K562 (cell line): Measurements from ENCODE around the gene FADS1. TPM values are rescaled to one million over a fixed set of nuclear protein-coding genes. Genes with fewer than 3 reads are reported as not detected.

ENCODE experiments used
- ARHGAP35 ChIP-seq: fragments of 450-650 bp; IDR thresholded peaks from 2 replicates; pipeline ENCODE4 v1.6.1; 2018; ENCODE audit not compliant: partially characterized antibody
- ARID2 ChIP-seq: fragments of 450-650 bp; IDR thresholded peaks from 2 replicates; pipeline ENCODE4 v1.6.1; 2017; ENCODE audit warnings: antibody characterized with exemption, mild to moderate bottlenecking
- CBFA2T3 ChIP-seq: fragments of 450-650 bp; IDR thresholded peaks from 2 replicates; pipeline ENCODE4 v1.6.1; 2017
- CREBBP ChIP-seq: IDR thresholded peaks from one replicate; pipeline ENCODE4 v1.6.1; 2012; ENCODE audit warnings: low read depth, mild to moderate bottlenecking, control low read depth, inconsistent platforms, low read length
- EZH2 ChIP-seq: IDR thresholded peaks from 2 replicates; pipeline ENCODE4 v1.6.1; 2012; ENCODE audit warnings: low read depth, mild to moderate bottlenecking, inconsistent platforms, low read length, borderline replicate concordance
- GATAD2B ChIP-seq: fragments of 450-650 bp; IDR thresholded peaks from 2 replicates; pipeline ENCODE4 v1.6.1; 2017; ENCODE audit warnings: mild to moderate bottlenecking, borderline replicate concordance
- HNRNPLL ChIP-seq: fragments of 200-400 bp; formaldehyde crosslinking; IDR thresholded peaks from 2 replicates; pipeline ENCODE4 v1.6.1; 2017; ENCODE audit warnings: low read length, low read depth, mild to moderate bottlenecking; ENCODE audit not compliant: poor library complexity, severe bottlenecking
- IRF2 ChIP-seq: sonication (generic); formaldehyde crosslinking; IDR thresholded peaks from 2 replicates; pipeline ENCODE4 v1.8.1; 2022; ENCODE audit warnings: mild to moderate bottlenecking, missing genetic modification reagents
- MCM5 ChIP-seq: fragments of 450-650 bp; IDR thresholded peaks from 2 replicates; pipeline ENCODE4 v1.6.1; 2016; ENCODE audit warnings: low read depth
- MYC ChIP-seq, 2 experiments: fragments of 250-450 bp in 1 of 2; sonication (Bioruptor Pico) in 1 of 2; IDR thresholded peaks; 2 replicates each; pipeline versions ENCODE4 v1.5.1 to v1.6.1; 2012 to 2021; ENCODE audit warnings: low read depth in 2 of 2, borderline replicate concordance in 1 of 2, improper control_type of control experiment in 1 of 2, low read length in 1 of 2, mild to moderate bottlenecking in 1 of 2, moderate library complexity in 1 of 2
- NR3C1 ChIP-seq: sonication (generic); formaldehyde crosslinking; IDR thresholded peaks from 2 replicates; pipeline ENCODE4 v1.8.1; 2022; ENCODE audit warnings: missing genetic modification reagents
- PCBP1 ChIP-seq: fragments of 200-400 bp; formaldehyde crosslinking; IDR thresholded peaks from 2 replicates; pipeline ENCODE4 v1.6.1; 2018; ENCODE audit warnings: mild to moderate bottlenecking, low read depth, low read length; ENCODE audit not compliant: poor library complexity, severe bottlenecking
- RBFOX2 ChIP-seq: fragments of 200-400 bp; formaldehyde crosslinking; IDR thresholded peaks from 2 replicates; pipeline ENCODE4 v1.6.1; 2017; ENCODE audit warnings: low read depth, mild to moderate bottlenecking, low read length, moderate library complexity
- RFX7 ChIP-seq: fragments of 250-450 bp; sonication (Bioruptor Pico); IDR thresholded peaks from 2 replicates; pipeline ENCODE4 v1.5.1; 2021; ENCODE audit warnings: mild to moderate bottlenecking
- RNF2 ChIP-seq: sonication (generic); IDR thresholded peaks from 2 replicates; pipeline ENCODE4 v1.6.1; 2016
- SRF ChIP-seq, 2 experiments: fragments of 250-450, 450-650 bp in 1 of 2; sonication (Bioruptor Pico) in 1 of 2; sonication (generic) in 1 of 2; formaldehyde crosslinking; IDR thresholded peaks; 2 replicates each; pipeline versions ENCODE4 v1.5.0 to v1.5.1; 2020 to 2022; ENCODE audit warnings: mild to moderate bottlenecking in 1 of 2, missing genetic modification reagents in 1 of 2
- STAT5A ChIP-seq: IDR thresholded peaks from 2 replicates; pipeline ENCODE4 v1.6.1; 2012; ENCODE audit warnings: low read length, inconsistent platforms, borderline replicate concordance
- TAF15 ChIP-seq: fragments of 200-400 bp; formaldehyde crosslinking; IDR thresholded peaks from 2 replicates; pipeline ENCODE4 v1.6.1; 2017; ENCODE audit warnings: mild to moderate bottlenecking, low read depth, low read length, moderate library complexity
- TRIM24 ChIP-seq, 2 experiments: fragments of 450-650 bp; IDR thresholded peaks; 2 replicates each; pipeline ENCODE4 v1.6.1; 2016
- ZC3H11A ChIP-seq: IDR thresholded peaks from 2 replicates; pipeline ENCODE4 v1.6.1; 2012; ENCODE audit warnings: low read depth, low read length, improper control_type of control experiment
- ZNF12 ChIP-seq: sonication (generic); formaldehyde crosslinking; IDR thresholded peaks from 2 replicates; pipeline ENCODE4 v1.4.0; 2020; ENCODE audit warnings: mild to moderate bottlenecking, missing genetic modification reagents
- ZNF253 ChIP-seq: fragments of 250-450 bp; sonication (Bioruptor Pico); conservative IDR thresholded peaks from 2 replicates; pipeline ENCODE4 v1.6.1; 2021; ENCODE audit warnings: mild to moderate bottlenecking
- polyA plus RNA-seq, 8 experiments: library from polyadenylated mRNA; depleted of rRNA in 4 of 8; stranded (reverse) in 5 of 8; unstranded in 3 of 8; fragments of >200 nt; fragmentation: Nextera tagmentation in 2 of 8; fragmentation: Illumina TruSeq in 1 of 8; extraction: Ambion mirVana in 2 of 8; extraction: Trizol in 1 of 8; gene quantifications; 2 replicates each; pipeline versions ENCODE4 v1.2.1 to v1.2.3, GENCODE V29; 2011 to 2014; ENCODE audit warnings: inconsistent platforms in 1 of 8, missing spikeins in 1 of 8
- total RNA-seq, 7 experiments: library from RNA; depleted of rRNA in 6 of 7; stranded (reverse); fragments of >200 nt in 6 of 7; fragmentation: Illumina TruSeq in 2 of 7; extraction: Trizol in 2 of 7; gene quantifications; 2 replicates each; pipeline versions ENCODE4 v1.2.1 to v1.2.3, GENCODE V29; 2011 to 2021; ENCODE audit warnings: low replicate concordance in 1 of 7
- TF ChIP-seq, protein P1 (sequence below): fragments of 450-650 bp; formaldehyde crosslinking; IDR thresholded peaks from 2 replicates; pipeline ENCODE4 v1.4.0; 2022; ENCODE audit warnings: missing genetic modification characterization
- TF ChIP-seq, protein P2 (sequence below): sonication (generic); formaldehyde crosslinking; IDR thresholded peaks from 2 replicates; pipeline ENCODE4 v1.8.1; 2022; ENCODE audit warnings: missing genetic modification reagents
- TF ChIP-seq, protein P3 (sequence below): fragments of 250-450 bp; sonication (Bioruptor Pico); IDR thresholded peaks from 2 replicates; pipeline ENCODE4 v1.5.0; 2021
- TF ChIP-seq, protein P4 (sequence below), 2 experiments: fragments of 450-650 bp in 1 of 2; sonication (generic) in 1 of 2; formaldehyde crosslinking in 1 of 2; IDR thresholded peaks in 1 of 2; conservative IDR thresholded peaks in 1 of 2; 2 replicates each; pipeline versions ENCODE4 v1.6.1 to v1.8.1; 2016 to 2023; ENCODE audit warnings: mild to moderate bottlenecking in 2 of 2, moderate library complexity in 2 of 2, inconsistent platforms in 1 of 2, missing genetic modification reagents in 1 of 2

FADS1 gene
- total and polyA plus RNA-seq, 9 of the 15 experiments (the other 6 are each of a cell fraction or from before 2014, with no cell fraction given) = 110 to 864 (median 364) TPM

DNA sequence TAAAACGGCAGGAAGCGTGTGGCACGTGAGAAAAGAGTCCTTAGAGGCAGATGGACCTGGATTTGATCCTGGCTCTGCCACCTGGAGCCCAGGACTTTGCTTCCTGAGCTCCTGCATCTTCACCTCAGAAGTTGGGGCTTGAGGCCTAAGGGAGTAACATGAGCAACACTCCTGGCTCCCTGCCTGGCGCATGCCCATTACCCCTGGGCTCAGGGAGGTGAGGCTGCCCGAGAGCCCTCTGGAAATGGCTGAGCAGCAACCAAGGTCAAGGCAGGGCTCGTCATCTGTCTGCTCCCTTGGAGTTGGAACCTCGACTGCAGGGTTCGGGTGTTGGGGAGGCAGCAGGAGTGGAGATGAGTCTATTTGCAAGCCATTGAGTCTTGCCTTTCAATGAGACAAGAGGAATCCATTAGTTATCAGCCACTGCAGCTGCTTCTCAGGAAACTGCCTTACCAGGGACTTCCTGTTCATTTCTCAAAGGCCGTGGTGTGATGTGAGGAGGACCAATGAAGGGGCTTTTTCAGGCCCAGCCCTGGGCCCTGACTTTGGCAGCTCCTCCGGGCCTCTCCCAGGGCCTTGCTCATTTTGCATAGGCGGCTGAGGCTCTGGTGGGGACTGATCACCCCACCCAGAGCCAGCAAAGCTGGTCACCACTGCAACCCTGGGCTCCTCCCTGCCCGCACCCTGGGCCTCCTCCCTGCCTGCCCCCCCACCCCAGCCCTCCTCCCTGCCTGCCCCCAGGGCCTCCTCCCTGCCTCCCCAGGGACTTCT is 17.7 kb upstream of the FADS1 start (continued):
- TF ChIP-seq MCM5 (no peak), PCBP1 (no peak), RFX7 (CRISPR knock-in tag) (no peak), ZC3H11A (no peak), STAT5A (peak; percentile 63; the same call in 1 of the 2 replicates), MYC (IDR thresholded peaks at IDR 0.05; ENCODE audit: low read depth, low read length) (no peak), MYC (CRISPR knock-in tag; IDR thresholded peaks at IDR 0.05; ENCODE audit: borderline replicate concordance, low read depth) (peak; percentile 73; the same call in 1 of the 2 replicates), RBFOX2 (peak; percentile 79), NR3C1 (no peak), CREBBP (no peak), IRF2 (CRISPR knock-in tag) (no peak), TAF15 (no peak), ZNF253 (CRISPR knock-in tag) (no peak), ZNF12 (no peak), ARHGAP35 (no peak), CBFA2T3 (peak; percentile 89), GATAD2B (no peak), HNRNPLL (no peak), RNF2 (peak; percentile 92), ARID2 (no peak), TRIM24 (IDR thresholded peaks at IDR 0.05) (no peak; a peak in 1 of 4 replicates), EZH2 (no peak), SRF (CRISPR knock-in tag; IDR thresholded peaks at IDR 0.05) (peak in 1 of 2 experiments; percentile 86; a peak in 2 of 4 replicates)
- TF ChIP-seq, protein P1, sequence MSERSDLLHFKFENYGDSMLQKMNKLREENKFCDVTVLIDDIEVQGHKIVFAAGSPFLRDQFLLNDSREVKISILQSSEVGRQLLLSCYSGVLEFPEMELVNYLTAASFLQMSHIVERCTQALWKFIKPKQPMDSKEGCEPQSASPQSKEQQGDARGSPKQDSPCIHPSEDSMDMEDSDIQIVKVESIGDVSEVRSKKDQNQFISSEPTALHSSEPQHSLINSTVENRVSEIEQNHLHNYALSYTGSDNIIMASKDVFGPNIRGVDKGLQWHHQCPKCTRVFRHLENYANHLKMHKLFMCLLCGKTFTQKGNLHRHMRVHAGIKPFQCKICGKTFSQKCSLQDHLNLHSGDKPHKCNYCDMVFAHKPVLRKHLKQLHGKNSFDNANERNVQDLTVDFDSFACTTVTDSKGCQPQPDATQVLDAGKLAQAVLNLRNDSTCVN = no peak
- TF ChIP-seq, protein P2, sequence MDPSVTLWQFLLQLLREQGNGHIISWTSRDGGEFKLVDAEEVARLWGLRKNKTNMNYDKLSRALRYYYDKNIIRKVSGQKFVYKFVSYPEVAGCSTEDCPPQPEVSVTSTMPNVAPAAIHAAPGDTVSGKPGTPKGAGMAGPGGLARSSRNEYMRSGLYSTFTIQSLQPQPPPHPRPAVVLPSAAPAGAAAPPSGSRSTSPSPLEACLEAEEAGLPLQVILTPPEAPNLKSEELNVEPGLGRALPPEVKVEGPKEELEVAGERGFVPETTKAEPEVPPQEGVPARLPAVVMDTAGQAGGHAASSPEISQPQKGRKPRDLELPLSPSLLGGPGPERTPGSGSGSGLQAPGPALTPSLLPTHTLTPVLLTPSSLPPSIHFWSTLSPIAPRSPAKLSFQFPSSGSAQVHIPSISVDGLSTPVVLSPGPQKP (CRISPR knock-in tag) = no peak
- TF ChIP-seq, protein P3, sequence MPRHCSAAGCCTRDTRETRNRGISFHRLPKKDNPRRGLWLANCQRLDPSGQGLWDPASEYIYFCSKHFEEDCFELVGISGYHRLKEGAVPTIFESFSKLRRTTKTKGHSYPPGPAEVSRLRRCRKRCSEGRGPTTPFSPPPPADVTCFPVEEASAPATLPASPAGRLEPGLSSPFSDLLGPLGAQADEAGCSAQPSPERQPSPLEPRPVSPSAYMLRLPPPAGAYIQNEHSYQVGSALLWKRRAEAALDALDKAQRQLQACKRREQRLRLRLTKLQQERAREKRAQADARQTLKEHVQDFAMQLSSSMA (CRISPR knock-in tag) = no peak
- TF ChIP-seq, protein P4, sequence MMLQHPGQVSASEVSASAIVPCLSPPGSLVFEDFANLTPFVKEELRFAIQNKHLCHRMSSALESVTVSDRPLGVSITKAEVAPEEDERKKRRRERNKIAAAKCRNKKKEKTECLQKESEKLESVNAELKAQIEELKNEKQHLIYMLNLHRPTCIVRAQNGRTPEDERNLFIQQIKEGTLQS (IDR thresholded peaks at IDR 0.05) = no peak
- TF ChIP-seq, protein P4 (CRISPR knock-in tag; conservative IDR thresholded peaks at IDR 0.05) = no peak
